NCI-H2227 (cell line): ENCODE data around the gene PTCD3.
A peak's percentile ranks its signal among the peaks of the same experiment; 100 is the strongest.

Experiments used
- DNase-seq: peaks from one replicate; lab custom pipeline; 2025; ENCODE audit not compliant: unreplicated experiment; lab: John Stamatoyannopoulos, UW

PTCD3 gene

DNA sequence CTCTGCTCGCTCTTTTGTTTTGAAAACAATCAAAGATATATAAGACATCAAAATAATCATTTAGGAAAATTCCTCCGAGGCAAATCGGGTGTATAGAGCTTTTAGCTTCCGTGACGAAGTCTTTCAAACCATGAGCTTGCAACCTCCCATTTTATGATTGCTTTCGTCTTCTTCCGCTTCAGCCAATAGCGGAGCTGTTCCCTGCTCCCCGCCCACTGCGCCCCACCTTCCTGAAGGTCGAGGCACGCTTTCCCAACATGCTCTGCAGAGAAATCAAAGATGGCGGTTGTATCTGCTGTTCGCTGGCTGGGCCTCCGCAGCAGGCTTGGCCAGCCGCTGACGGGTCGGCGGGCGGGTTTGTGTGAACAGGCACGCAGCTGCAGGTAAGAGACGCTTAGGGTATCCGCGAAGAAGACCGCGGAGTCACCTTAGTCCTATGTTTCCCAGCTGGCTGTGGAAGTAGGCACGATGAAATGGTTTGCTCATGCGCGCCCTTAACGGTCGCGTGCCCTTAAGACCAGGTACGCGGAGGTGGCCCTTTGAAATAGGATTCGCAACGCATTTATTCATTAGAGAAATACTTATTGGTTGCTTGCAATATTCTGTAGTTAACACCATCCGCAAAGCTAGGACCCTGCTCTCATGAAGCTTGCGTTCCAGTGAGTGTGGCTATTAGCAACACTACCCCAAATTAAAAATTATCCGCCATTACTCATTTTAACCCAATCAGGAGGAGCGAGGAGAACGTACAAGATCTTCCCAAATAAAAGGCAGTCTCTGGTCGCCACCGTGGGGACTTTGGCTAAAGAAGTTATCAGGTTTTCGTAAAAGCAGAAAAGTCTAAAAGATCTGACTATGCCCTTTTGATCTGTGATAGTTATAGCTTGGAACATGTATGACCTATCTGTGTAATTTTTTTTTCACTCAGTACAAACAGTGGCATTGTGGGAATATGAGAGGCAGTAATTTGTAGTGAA, at the start of gene PTCD3:
Gene PTCD3, plus strand, starts transcription at position 267 of the 977 bp plus-strand sequence. Its CDS starts 13 bp downstream, at position 280.
- DNase-seq, result peak; percentile 96

- no peak for DNase-seq
These were observed 49.3 kb upstream of the PTCD3 start for GRCh38 chr2:86056590-86057331.

DNA sequence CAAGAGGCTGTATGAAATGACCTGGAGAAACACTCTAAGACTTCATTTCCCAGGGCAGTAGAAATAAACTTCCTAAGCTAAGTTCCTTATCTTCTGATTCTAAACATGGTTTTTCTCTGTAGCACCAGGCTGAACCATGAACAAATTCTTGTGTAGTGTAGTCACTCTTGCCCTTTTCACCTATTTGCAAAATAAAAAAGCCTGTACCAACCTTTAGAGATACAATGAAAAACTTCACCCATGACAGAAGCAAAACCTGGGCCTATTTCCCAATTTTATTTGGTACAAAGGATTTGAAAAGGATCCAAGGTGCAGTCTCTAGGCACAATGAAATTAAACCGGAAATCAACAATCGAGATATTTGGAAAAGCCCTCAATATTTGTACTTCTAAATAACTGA, 44.0 kb upstream of the PTCD3 start:
- DNase-seq, result no peak

DNA sequence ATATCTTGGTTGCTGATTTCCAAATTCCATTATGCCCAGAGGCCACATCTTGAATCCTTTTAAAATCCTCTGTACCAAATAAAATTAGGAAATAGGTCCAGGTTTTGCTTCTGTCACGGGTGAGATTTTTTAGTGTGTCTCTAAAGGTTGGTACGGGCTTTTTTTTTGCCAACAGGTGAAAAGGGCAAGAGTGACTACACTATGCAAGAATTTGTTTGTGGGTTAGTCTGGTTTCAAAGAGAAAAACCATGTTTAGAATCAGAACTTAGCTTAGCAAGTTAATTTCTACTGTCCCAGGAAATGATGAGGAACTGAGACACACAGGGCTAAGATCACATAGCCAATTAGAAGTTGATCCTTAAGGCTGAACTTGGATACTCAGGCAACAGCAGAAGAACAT, 42.0 kb upstream of the PTCD3 start:
- no peak for DNase-seq

DNA sequence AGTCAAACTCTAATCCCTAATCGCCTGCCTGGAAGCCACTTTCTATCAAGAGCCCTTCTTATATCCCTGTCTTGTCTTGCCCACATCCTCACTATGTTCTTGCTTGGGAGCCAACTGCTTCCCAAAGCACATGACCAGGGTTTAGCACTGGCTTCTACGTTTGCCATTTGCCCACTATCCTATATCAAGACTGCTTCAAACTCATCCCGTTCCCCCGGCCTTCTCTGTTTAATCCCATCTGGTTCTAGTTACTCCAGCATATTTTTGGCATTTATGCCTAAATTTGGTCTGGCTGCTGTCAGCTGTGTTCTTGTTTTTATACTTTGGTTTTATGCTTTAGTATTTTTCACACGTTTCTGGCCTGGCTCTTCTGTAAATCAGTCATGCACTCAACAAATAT, 40.5 kb upstream of the PTCD3 start:
- DNase-seq, result no peak

DNA sequence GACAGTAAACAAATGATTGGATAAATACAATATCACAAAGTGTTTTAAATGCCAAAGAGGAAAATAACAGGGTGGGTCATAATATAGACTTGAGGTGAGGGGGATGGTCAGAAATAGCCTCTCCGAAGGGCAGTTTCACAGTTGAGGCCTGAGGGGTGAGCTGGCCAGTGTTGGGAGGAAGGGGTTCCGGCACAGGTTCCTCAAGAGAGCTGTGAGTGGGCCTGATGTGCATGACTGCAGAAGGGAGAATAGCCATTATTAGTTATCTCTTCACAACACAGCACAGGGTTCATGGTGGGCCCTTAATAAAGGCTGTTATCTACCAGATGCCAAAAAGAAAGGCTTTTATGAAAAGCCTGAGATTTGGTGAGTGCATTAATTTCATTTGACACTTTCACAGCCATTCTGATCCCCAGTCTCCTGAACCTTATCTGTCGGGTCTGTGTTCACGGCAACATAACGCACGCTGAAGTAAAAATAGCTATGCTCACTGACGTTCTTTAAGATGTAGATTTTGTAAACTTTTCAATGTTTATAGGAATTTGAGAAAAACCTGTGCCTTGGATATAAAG, 39.9 kb upstream of the PTCD3 start:
- no peak for DNase-seq

DNA sequence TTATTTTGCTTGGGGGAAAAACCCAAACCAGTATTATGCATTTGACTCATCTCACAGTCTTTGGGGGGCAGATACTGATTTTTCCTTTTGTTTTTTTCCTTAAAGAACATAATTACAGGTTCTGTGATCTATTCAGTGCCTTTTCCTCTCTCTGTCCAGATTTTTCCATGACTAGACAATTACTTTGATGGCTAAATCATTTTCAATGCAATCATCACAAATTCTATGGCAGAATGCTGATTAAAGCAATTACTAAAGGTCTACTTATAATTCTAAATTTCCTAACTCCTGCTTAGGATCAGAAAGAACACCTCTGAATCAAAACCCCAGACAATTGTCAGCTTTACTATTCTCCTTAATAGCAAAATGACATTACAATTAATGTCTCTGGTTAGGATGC, 39.1 kb upstream of the PTCD3 start:
- DNase-seq, result no peak

DNA sequence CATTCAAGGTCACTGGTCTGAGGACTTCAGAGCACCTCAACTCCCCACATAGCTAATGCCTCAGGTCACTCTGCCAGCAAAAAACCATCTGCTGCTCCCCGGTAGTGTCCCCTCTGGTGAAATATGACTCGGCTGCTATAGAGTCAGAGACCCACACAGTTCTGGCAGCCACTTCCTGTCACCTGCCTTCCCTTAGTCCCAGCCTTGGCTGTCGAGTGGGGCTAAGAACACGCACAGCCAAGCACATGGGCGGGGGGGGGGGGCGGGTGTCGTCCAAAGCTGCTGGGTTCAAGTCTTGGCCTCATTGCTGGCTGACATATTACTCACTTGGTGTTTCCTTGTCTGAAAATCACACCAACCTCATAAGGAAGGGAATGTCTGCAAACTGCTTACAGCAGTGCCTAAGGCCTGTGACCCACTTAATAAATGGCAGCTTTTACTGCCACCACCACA, 37.9 kb upstream of the PTCD3 start:
- DNase-seq, result no peak

DNA sequence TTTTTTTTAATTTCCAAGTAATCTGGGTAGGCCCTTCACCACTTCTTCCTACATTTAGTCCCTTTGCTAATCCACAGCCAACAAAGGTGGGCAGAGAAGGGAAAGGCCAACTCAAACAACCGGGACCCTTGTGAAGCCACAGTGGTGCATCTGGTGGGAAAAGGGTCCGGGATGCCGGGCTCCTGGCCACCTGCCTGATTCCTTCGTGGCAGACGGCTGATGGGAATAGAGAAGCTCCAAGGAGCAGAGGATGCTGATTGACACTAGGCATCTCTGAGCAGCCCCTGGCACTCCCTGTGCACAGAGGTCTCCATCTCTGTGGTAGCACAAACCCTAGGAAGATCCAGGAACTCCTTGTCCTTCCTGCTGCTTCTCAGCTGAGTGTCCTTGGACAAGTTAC, 37.4 kb upstream of the PTCD3 start:
- DNase-seq, result no peak

DNA sequence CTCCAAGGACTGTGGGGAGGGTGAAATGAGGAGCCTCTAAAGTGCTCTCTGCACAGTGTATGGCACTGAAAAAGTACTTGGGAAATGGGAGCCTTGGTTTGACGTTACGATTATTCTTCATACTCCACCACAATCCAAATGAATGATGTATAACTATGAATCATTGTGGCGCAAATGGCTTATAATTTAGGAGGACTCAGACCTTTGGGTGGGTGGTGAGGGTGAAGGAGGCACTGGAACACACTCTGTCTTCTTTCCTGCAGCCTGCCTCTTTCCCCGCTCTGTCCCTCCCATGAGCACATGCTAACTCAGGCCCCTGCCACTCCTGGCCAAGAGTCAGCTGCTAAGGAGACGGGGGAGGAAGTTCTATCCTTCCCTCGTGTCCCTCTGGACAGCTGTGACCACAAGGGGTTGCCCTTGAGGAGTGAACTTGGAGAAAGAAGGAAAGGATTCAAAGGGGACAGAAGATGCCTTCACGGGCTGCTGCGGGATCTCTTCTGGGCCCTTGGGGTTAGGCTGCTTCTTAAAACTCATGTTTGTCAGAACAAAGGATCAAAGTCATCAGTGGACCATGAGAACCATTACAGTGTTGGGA, 36.8 kb upstream of the PTCD3 start:
- DNase-seq, result no peak

GRCh38 chr2:86069783-86070339, 36.2 kb upstream of the PTCD3 start:
- DNase-seq, result no peak

- DNase-seq, result no peak
These were observed 35.2 kb upstream of the PTCD3 start for GRCh38 chr2:86070868-86071267.

DNA sequence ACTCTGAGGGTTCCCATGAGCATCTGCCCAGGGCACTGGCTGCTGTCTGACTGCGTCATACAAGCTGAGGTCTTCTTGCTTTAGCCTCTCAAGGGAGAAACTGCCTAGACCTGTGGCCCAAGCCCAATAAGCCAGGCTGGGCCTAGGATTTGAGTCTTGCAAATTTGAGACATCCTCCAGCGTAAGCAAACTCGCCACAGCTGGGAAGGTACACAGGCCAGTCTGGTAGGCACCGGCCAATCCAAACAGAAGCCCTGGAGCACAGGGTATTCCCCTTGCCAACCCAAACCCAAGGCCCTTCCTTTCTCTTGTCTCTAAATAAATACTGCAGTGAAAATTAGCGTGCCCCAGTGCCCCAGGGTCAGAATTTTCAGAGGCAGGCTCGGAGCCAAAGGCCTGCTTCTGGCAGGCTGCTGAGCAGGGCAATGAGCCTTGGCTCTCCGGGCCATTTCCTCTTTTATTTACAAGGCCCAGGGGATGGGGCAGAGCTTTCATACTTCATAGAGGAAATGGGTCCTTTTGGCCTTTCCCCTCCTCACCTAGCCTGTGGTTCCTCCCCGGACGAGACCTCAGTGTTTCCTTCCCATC, 33.7 kb upstream of the PTCD3 start:
- DNase-seq, result no peak

GRCh38 chr2:86073225-86073624, 32.8 kb upstream of the PTCD3 start:
- DNase-seq, result no peak

DNA sequence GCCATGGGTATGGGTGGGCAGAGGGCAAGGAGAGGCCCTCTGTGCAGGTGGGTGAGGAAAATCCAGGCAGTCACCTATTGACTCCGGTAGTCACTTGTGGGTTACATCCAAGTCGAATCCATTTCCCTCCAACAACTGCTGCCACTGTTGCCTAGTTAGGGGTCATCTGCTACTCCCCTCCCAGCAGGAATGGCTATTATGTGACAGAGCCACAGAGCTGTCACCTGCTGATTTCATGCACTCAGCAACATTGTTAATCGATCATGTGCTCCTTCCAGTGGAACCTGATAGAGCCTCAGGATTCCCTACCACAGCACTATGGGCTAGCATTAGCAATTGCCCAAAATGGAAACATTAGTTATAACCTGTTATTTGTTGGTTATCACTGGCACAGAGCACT, 31.8 kb upstream of the PTCD3 start:
- DNase-seq, result peak; percentile 86

DNA sequence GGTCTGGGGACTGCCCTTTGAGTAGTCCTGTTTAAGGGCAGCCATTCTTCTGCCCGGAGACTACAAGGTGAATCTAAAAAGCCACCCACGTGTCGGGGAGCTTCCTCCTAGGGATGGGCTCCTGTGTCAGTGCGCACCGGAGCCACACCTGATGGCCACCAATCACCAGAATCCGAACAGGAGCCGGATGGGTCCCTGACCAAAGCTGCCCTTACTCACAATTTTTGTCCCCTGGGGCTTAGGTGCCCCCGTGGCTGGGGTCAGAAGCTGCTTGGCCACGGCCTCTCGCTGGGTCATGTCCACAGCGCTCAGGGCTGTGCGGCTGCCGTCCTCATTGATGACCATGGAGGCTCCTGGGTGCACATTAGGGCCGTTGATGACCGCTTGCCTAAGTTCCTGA, 31.2 kb upstream of the PTCD3 start:
- no peak for DNase-seq

DNA sequence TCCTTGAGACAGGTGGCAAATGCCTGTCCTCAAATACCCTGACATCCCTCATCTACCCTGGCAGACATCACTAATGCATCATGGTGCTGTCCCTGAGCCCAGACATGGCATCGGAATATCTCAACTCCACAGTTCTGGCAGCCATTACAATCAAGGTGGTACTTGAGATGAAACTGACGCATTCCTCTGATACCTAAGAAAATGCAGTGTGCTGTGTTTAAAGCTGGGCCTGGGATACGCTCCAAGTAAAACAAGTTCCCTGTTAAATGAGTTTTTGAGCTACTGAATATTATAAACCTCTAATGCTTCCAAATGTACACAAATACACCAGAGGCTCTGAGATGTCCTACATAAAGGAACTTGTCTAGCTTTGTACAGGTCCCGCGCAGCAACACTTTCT, 30.1 kb upstream of the PTCD3 start:
- DNase-seq, result no peak

GRCh38 chr2:86078774-86079545, 27.1 kb upstream of the PTCD3 start:
- DNase-seq, result peak; percentile 47

DNA sequence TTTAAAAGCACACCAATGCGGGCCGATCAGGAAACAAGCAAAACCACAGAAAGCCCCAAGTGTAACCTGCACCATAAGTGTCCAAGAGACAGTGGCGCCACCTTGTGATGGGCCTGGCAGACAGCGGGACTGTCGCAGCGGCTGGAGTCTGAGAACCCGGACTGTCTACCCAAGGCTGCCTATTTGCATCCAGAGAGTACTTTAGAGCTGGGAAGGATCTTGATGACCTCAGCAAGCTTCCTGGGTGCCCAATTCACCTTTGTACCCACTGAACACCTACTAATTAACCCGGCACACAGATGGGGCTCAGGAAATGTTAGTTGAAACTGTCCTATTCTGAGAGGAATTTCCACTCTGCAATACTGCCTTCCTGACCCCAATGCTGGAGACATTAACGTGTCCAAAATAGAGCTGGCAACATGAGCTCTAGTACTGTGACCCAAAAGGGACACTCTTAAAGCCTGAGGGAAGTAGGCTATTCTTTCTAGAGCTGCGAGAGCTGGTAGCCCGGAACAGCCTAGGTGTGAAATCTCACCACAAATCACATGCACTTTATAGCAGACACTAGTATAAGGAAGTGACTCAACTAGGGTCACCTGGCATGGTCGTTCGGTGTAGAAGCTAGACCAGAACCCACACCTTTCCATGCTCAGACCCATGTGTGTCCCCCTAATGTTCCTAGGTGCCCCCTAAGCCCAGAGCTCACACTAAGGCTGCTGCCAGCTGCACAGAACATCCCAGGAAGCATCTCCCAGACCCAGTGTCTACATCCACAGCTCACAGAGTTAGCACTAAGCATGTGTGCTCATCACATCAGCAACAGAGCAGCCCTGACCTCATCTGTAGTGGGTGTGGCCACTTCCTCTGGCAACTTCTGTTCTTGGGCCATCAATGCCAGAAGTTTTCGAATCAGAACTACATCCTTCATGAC, 25.8 kb upstream of the PTCD3 start:
- peak; percentile 70 for DNase-seq
